ENCODE results near the gene BGN.

Gene BGN

DNA sequence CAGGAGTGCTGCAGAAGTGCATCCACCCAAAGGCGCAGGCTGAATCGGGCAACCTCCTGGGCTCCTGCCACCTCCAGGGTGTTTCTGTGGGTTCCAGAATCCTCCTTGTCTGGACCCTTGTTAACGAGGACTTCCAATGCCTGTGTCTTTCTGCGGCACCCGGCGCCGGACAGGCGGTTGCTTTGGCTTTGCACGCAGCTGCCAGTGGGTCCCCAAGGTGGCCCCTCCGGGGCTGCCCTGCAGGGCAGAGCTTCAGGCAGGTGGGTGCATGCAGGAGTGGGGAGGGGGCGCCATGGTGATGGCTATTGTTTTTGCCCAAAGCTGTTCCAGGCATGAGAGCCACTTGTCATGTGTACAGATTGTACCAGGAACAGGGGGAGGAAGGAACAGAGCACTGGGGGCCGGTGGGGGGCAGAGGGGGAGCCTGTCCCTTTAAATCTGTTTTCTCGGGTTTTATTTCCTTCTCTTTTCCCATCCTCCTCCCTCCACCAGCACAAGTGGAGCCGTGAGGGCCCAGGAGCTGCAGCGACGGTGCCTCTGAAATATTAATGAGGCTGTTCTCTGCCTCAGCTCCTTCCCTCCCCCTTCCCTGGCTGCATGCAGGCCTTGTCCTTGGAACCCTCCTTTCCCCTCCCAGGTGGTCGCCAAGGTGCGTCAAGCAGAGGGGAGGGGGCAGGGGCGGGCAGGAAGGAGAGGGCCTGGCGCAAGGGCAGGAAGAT is 35.8 kb downstream of the BGN start:
- no peak for DNase-seq (ENCODE audit: low spot score)

- no peak for DNase-seq (ENCODE audit: low spot score)
Measured at GRCh38 chrX:153533091-153533490, 38.3 kb downstream of the BGN start.

- no peak for DNase-seq (ENCODE audit: low spot score)
Measured at GRCh38 chrX:153537080-153537479, 42.3 kb downstream of the BGN start.

GRCh38 chrX:153537526-153538295 is 42.9 kb downstream of the BGN start:
- no peak for DNase-seq (ENCODE audit: low spot score)

DNA sequence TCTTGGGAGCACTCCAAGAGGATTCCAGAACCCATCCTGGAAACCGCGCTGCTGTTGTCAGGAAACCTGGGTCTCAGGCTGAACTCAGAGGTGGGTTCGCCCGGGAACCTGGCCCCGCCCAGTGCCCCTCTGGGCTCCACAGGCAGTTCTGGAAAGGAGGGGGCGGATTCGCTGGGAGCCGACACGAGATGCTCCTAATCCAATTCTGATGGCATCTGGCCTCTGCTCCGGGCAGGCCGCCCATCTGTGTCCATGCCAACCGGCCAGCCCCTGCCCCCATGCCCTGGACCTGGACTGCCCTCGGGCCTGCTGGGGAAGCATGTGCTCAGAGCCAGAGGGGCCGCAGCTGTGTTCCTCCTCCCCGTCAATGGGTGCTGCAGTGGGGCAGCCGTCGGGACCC is 43.6 kb downstream of the BGN start:
- DNase-seq (ENCODE audit: low spot score): peak; percentile 39

DNA sequence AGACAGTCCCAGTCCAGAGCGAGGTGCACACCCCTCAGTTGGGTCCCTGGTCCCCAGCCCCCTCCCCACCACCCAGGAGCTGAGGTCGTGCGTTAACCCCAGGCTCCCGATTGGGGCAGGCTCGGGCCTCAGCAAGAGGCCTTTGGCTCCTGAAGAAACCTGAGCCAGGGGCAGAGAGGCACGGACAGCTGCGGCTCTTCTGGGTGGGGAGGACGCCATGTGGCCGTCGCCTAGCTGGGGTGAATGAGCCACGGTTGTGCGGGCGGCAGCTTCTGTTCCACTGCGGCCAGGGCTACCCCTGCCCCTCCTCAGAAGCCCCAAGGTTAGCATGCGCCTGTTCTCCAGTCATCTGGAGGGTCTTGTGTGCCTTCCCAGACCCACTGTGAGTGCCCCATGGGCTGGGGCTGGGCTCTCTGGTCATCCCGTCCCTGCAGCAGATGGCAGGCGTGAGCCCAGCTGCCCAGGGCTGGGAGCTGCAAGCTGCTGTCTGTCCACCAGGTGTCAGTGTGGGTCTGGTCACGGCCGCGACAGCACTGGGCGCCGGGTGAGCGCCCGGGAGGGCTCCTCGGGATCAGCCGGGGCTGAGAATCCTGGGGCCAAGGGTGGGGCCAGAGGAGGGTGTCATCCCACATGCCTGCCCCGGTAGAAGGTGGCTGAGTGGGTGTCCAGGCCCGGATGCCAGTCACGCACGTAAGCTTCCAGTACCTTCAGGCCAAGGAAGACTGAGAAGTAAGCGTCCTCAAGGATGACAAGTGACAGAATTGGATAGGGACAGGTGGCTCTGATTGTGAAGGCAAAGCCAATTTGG is 44.6 kb downstream of the BGN start:
- peak; percentile 71 for DNase-seq (ENCODE audit: low spot score)

GRCh38 chrX:153539979-153540358 is 45.2 kb downstream of the BGN start:
- no peak for DNase-seq (ENCODE audit: low spot score)

GRCh38 chrX:153544727-153545126 is 49.9 kb downstream of the BGN start:
- no peak for DNase-seq (ENCODE audit: low spot score)

DNA sequence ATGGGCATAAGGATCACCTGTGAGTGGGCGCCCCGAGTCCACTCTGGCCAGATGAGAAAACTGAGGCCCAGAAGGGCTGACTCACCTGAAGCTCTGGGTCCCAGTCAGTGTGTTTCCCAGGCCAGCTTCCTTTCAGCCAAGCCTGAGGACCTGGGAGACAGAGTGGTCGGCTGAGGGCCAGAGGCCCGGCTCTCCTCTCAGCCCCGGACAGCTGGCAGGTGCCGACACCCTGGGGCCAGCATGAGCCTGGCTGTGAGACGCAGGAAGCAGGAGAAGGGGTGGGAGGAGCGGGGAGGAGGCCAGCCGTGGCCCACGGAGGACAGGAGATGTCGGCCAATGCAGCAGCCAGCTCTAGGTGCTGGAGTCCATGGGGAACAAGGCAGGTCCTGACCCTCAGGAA is 51.6 kb downstream of the BGN start:
- DNase-seq (ENCODE audit: low spot score): no peak

GRCh38 chrX:153547195-153547594 is 52.4 kb downstream of the BGN start:
- DNase-seq (ENCODE audit: low spot score): no peak

DNA sequence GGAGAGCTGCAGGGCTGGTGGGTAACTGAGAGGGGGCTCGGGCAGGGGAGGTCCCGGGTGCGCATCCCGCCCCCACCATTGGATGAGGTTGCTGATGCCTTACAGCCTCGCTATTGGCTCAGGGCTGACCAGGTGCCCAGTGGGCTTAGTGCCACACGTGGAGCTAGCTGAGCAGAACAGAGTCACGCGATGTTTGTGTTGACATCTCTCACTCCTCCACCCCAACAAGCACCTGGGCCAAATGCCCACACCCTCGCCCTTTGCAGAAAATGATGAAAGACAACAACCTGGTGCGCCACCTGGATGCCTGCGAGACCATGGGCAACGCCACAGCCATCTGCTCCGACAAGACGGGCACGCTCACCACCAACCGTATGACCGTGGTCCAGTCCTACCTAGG is 54.5 kb downstream of the BGN start:
- DNase-seq (ENCODE audit: low spot score): no peak

GRCh38 chrX:153549807-153550206 is 55.0 kb downstream of the BGN start:
- no peak for DNase-seq (ENCODE audit: low spot score)

GRCh38 chrX:153551135-153551534 is 56.4 kb downstream of the BGN start:
- no peak for DNase-seq (ENCODE audit: low spot score)

DNA sequence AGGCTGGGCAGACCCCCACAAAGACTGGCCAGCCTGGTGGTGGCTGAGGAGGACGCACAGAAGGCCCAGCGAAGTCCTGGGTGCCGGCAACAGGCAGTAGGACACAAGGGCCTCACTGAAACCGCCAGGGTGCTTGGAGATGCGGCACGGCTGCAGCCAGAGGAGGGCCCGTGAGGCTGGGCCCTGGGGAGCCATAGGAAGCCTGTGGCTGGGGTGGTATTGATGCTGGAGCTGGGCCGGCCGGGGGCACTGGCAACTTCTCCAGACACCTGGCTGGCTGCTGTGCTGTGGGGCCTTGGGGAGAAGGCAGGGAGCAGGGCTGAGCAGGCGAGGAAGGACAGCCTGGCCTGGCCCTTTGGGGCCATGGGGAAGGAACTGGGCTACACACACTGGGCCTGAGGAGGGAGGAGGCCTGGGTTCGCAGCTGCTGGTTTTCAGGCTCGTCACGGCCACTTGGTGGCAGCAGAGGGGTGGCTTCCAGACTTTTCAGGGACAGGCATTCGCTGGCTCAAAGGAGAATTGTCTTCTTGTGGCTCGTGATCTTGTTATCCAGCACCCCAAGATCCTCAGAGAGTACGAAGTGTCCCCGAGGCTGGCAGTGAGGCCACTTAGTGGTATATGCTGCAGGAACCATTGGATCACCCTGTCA is 59.9 kb downstream of the BGN start:
- peak; percentile 88 for DNase-seq (ENCODE audit: low spot score)

- DNase-seq (ENCODE audit: low spot score): no peak
Measured at GRCh38 chrX:153556767-153557166, 62.0 kb downstream of the BGN start.

DNA sequence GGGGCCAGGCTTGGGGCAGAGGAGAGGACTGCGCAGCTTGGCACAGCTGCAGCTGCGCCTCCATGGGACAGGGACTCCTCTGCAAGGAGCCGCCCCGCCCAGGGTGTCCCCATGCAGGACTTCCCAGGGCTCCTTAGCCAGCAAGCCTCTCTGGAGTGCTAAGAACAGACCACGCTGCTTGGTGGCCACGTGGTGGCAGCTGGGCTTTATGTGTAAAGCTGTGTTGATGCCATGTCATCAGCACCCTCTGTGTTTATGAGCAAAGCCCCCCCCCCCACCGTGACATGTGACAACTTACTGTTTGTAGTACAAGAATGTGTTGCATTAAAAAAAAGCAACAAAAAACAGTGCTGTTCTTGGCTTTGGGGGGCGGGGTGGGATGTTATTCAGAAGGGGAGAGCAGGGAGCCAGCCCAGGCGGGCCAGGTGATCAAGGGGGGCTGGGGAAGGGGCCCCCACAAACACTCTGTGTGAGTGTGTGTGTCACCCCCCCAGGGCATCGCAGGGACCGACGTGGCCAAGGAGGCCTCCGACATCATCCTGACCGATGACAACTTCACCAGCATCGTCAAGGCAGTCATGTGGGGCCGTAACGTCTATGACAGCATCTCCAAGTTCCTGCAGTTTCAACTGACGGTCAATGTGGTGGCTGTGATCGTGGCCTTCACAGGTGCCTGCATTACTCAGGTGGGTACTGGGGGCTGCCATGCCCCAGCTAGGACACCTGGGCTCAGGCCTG is 63.0 kb downstream of the BGN start:
- peak; percentile 64 for DNase-seq (ENCODE audit: low spot score)

Measured in Ammon's horn (tissue), 1 donor.